GM12801 (cell line): ENCODE data around the gene COL12A1.

Experiments
- TF ChIP-seq, protein P1 (sequence below): IDR thresholded peaks from one replicate; pipeline ENCODE4 v1.5.1; 2011; ENCODE audit warnings: control low read depth; ENCODE audit not compliant: insufficient read length; ENCODE audit errors: extremely low read depth

Gene COL12A1

DNA sequence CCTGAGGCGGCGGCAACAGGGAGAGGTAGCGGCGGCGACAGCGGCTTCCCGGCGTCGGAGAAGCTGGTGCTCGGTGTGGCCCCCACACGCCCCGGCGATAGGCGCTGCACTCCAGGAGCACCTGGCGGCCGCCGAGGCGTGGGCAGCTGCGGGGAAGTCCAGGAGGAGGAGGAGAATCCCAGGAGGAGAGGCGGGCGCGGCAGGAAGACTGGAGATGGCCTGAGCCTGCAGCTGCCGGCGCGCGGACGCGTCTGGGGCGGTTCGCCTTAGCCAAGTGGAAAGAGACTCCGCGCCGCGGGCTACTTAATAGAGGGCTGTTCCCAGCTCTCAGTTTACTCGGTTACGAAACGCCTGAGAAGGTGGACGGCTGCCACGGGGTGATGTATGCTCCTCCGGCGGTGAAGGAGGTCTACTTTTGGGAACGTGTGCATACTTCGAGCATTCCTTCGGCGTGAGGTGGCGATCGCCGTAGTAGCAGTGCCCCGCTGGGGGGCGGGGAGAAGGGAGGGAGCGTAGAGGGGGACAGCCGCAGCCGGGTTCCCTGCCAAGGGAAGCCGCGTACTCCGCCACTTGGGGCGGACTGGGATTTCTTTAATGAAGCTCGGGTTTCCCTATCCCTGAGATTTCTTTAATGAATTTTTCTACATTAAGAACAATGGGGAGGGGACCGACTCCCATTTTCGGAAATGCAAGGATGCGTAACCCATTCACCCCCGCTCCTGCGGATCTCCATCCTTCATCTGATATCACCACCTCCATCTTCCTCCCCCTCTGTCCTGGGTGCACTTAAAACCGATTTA lies at the start of gene COL12A1:
TSS of gene COL12A1 (minus strand) at position 278 of the 800 bp plus-strand sequence. CDS start 3,261 bp downstream, outside the sequence.
- TF ChIP-seq, protein P1, sequence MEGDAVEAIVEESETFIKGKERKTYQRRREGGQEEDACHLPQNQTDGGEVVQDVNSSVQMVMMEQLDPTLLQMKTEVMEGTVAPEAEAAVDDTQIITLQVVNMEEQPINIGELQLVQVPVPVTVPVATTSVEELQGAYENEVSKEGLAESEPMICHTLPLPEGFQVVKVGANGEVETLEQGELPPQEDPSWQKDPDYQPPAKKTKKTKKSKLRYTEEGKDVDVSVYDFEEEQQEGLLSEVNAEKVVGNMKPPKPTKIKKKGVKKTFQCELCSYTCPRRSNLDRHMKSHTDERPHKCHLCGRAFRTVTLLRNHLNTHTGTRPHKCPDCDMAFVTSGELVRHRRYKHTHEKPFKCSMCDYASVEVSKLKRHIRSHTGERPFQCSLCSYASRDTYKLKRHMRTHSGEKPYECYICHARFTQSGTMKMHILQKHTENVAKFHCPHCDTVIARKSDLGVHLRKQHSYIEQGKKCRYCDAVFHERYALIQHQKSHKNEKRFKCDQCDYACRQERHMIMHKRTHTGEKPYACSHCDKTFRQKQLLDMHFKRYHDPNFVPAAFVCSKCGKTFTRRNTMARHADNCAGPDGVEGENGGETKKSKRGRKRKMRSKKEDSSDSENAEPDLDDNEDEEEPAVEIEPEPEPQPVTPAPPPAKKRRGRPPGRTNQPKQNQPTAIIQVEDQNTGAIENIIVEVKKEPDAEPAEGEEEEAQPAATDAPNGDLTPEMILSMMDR = no peak

DNA sequence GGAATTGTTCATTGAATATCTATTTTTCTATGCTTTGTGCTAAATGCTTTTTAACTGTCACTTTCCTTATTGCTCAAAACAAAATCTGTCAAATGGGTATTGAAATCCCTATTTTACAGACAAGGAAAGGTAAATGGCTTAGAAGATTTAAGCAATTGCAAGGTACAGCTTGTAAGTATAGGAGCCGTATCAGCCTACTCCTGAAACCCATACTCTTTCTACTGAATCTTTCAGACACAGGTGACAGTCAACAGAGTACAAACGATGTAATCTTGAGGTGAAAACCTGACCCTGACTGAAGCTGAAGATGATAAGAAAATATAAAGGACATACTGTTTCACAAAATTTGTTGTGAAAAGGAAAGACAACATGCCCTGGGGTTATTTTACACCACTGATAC lies 44.7 kb upstream of the COL12A1 start:
- TF ChIP-seq, protein P1 = no peak

DNA sequence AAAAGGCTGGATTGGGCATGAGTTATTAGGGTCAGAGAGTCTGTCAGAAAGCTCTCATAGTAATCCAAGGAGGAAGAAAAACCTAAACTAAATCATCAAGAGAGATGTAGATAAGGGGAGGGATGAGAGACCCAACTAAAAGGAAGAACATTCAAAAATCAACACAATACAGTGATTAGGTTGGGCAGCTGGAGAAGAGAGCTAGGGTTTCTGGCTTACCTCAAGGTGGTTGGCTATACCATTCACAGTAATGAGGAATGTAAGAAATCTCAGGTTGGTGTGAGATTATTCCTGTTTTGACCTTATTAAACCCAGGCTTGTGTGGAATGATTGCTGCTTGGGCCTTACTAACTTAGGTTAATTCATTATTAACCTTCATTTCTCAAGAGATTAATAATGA lies 44.0 kb upstream of the COL12A1 start:
- TF ChIP-seq, protein P1 = no peak

DNA sequence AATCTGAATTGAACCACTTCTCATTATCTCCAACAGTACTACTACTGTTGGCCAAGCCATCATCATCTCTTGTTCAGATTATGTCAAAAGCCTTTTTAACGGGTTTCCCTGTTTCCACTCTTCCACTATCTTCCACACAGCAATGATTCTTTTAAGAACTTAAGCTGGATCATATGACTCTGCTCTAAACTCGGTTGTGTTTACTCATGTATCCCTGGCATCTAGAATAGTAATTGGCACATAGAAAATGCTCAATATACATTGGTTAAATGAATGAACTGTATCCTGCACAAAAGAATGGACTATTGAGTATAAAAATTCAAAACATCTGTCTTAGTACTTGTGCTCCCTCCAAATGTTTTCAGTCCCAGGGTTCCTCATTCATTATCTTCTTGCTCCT lies 40.5 kb upstream of the COL12A1 start:
- TF ChIP-seq, protein P1 = no peak

DNA sequence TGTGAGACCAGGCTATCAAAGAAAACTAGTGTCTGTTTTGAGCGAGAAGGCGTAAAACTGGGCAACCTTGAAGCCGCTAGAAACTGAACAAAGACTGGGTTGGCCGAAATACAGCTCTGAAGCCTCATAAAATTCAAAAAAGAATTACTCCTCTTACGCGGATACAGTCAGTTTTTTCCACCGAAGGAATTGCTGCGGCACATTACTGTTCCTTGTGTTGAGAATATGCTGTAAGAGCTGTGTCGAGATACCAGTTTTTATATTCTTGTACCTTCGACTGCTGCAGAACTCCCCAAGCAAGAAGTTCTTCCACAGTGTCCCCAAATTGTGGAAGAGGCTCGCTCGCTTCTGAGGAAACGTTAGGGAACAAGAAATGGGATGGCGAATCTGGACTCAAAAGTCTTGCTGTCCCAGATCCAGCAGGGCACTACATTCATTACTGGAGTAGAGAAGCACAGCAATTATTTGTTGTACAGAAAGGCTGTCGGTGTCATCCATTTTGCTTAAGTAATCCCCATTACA lies 38.3 kb upstream of the COL12A1 start:
- TF ChIP-seq, protein P1 = no peak

DNA sequence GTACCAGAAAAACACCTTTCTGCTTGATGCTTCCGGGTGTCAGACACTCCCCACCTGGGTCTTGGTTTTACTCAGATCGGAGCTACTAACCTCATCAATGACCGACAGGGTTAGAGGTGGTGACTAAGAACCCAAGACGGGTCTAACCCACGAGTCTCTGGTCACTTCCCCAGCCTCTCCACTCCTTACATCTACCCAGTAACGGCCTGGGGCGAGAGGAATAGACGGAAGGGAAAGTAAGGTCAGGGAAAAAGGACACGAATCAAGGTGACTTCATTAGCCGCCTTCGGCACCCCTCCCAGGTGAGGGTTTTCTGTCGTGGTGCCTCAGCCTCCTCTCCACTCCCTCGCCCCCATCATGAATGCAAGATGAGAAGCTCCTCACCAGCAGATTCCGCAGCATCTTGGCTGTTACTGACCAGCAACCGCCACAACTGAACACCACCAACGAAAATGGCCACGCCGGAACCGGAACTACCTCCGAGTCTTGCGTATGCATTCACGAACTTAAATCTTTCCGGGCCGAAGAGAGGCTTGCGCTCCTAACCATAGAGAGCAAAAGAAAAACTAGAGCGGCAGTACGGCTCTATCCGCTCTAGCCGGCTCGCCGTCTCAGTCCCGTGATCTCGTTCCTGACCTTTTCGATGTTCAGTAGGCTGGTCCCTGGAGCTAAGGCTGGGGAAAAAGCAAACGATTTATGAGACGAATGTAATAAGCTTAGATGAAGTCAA lies 37.6 kb upstream of the COL12A1 start, which contains the start of gene COX7A2:
TSS of gene COX7A2 (minus strand) at position 469 of the 730 bp plus-strand sequence. CDS start at position 402, 67 bp downstream.
- TF ChIP-seq, protein P1 = no peak

DNA sequence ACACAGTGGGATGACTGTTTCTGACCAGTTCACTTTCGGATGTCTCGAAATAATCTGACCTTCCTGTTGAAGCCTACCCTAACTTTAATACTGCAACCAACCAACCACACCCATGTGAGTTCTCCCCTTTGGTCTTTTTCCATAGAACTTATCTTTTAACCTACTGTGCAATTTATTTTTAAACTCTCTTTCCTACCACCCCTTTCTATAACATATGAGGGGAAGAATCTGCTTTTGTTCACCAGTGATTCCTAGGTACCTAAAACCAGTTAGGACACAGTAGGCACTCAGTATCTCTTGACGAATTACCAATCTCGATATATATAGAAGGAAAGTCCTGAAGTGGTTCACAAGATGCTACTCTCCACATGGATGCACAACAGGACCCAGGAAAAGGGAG lies 30.8 kb upstream of the COL12A1 start:
- TF ChIP-seq, protein P1 = no peak
